Inflammatory macrophage treated with lipopolysaccharide for 4 hours (primary cell): Measurements from ENCODE around the gene DIAPH2.
"Not testable (repeated sequence)": the region's sequence is repeated elsewhere in the genome, so short reads cannot be mapped to it uniquely, and the experiment has no call there.

Source experiments
- DNase-seq: peaks from one replicate; pipeline ENCODE4 v3.0.0-alpha.2; 2020

The DIAPH2 gene

GRCh38 chrX:96684339-96685209 lies at the start of gene DIAPH2:
TSS of gene DIAPH2 (plus strand) at chrX:96684842.
- peak; percentile 86 for DNase-seq

DNA sequence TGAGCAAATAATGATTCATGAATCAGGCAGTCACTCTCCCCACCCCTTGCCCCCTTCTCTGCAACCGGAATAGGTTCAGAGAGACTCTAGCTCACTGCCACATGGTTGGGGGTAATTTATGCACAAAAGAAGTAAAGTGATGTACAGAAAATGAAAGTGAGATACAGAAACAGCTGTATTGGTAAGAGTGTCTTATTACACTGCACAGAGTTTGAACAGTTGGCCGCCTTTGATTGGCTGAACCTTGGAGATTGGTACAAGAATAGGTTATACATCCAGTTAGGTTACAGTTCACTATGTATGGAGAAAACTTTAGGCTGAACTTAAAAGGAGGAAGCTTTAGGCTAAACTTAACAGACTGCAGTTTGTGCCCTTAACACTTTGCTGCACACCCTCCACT lies 34.6 kb upstream of the DIAPH2 start:
- DNase-seq, result no peak

GRCh38 chrX:96655947-96656623 lies 28.6 kb upstream of the DIAPH2 start:
- no peak for DNase-seq

DNA sequence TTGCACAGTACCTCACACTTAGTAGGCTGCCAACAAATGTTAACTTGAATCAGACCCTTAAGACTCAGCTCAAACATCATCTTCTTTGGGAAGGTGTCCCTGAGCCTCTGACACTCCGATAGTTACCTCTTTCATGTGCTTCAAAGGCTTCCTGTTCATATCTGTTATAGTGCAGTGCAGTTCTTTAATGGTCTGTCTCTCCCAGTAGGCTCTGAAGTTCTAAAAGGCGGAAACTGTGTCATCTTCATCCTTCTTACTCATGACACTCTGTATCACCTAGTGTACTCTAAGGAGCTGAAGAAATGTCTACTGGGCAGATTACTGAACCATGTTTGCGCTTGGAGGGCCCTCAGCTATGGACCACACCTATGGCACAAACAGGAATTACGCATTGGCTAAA lies 2.1 kb upstream of the DIAPH2 start:
- no peak for DNase-seq

DNA sequence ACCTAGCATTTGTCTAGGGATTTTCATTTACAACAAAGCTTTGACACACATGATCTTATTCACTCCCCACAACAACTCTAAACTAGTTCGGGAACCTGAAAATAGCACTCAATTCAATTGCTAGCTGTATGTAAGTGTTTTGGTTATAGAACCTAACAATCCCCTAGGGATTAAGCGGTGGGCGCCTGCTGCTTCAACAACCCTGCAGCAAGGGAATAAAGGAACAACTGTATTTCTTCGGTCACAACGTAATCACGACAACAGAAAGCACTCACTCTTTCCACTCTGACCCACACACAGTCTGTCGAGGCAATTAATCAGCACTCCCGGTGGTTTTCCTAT lies 674 bp upstream of the DIAPH2 start:
- peak; percentile 1 for DNase-seq

DNA sequence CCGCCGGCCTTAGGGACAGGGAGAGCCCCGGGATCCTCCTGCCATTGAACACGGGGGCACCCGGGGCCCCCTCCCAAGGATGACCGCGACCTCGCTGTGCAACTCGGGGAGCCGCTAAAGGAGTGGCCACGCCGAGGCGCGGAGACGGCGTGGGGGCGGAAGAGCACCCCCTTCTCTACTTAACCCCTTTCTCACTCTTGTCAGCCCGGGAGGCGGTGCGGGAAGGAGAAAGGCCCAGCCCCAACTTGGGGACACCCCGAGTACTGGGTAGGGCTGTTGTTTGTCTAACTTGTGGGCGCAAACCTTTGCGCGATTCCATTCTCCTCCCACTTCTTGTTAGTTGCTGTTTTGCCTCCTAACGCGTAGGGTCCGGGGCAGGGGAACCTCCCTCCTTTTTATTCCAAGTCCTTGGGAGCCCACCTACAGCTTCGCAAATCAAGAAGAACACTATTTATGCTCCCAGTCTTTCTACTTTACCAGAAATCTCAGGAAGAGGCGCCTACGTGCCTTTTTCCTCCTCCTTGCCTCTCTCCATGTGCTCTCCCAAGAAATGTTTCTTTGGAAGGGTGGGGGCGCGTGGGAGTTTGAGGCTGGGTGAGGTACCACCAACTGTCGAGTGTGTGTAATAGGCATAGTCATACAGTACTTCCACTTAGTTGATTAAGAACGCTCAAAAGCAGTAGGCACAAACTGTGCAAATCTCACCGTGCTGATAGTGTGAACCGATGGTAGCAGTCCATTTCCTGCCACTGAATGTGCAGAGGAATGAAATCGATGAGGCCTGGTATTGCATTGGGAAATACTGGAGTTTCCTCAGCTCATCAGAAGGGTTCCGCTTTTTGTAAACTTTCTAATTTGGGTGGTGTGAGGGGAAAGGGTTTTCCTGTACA lies 813 bp downstream of the DIAPH2 start:
- DNase-seq, result peak; percentile 83

GRCh38 chrX:96687776-96688175 lies 3.1 kb downstream of the DIAPH2 start:
- no peak for DNase-seq

GRCh38 chrX:96688789-96689188 lies 4.1 kb downstream of the DIAPH2 start:
- no peak for DNase-seq

GRCh38 chrX:96689991-96690390 lies 5.3 kb downstream of the DIAPH2 start:
- DNase-seq, result no peak

- DNase-seq, result peak; percentile 43
These were observed 7.8 kb downstream of the DIAPH2 start for GRCh38 chrX:96692454-96692853.

- no peak for DNase-seq
These were observed 8.2 kb downstream of the DIAPH2 start for GRCh38 chrX:96692890-96693289.

DNA sequence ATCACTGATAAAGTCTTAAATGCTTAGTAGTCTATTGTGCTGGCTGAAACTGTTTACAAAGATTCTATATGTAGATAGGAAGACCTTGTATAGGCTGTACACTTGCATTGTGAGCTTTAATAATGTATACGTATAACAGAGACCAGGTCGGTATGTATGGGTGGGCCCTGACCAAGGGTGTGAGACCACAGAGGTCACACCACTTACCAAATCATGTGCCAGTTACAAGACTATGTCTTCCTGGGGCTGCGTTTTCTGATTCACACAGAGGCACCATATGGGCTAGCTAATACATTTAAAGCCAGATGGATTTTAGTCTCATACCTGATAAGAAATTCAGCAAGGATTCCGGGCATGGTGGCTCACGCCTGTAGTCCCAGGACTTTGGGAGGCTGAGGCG lies 8.8 kb downstream of the DIAPH2 start:
- no peak for DNase-seq

DNA sequence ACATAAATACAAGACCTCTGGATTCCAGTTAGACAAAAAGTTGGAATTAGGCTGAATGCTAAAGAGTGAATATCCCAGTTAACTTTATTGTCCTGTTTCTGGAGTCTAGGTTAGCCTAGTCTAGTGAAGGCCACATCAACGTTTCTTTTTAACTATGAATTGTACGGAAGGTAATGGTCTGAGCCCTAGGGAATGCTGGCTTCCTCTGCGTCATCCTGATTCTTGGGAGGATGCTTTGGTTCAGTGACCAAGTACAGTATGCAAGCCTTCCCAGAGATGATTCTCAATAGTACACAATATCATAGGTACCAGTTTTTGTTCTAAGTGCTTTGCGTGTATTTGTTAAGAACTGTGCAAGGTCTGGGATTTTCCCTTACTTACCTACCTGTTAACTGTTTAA lies 11.8 kb downstream of the DIAPH2 start:
- DNase-seq, result no peak

DNA sequence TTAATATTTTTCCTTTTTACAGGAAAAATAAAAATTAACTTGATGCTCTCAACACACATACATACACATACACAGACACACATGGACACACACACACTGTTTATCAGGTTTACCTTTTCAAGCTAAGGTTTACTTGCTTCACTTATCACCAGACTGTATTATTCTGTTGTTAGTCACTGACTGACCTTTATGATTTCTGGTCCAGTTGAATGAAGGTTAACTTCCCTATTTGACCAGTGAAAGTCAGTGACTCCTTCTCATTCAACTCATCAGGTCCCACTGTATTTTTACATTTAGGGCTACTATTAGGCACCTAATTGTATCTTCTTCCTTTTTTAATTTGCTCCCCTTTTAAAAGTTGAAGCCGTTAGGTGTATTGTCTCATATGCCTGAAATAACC lies 16.0 kb downstream of the DIAPH2 start:
- DNase-seq, result peak; percentile 15

- DNase-seq, result no peak
These were observed 18.7 kb downstream of the DIAPH2 start for GRCh38 chrX:96703379-96703778.

- no peak for DNase-seq
These were observed 19.2 kb downstream of the DIAPH2 start for GRCh38 chrX:96703816-96704215.

GRCh38 chrX:96704629-96705028 lies 20.0 kb downstream of the DIAPH2 start:
- no peak for DNase-seq

GRCh38 chrX:96705905-96706304 lies 21.3 kb downstream of the DIAPH2 start:
- DNase-seq, result no peak

- DNase-seq, result peak; percentile 20
These were observed 23.2 kb downstream of the DIAPH2 start for GRCh38 chrX:96707804-96708203.

DNA sequence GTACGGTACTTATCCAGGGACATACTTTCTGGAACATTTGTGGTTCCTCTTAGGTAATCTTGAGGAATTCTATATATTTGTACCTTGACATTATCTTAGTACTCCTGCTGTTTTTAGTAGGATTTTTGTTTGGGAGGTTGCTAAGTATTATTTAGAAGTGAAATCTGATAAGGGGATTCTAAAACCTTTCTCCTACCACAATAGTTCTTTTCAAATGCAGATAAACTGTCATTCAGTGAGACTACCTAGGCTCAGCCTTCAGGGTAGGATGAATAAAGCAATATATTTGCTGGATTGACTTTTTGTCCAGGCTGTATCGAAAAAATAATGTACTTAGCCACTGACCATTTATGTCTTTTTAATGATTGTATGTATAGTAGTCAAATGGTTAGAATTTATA lies 25.4 kb downstream of the DIAPH2 start:
- no peak for DNase-seq

DNA sequence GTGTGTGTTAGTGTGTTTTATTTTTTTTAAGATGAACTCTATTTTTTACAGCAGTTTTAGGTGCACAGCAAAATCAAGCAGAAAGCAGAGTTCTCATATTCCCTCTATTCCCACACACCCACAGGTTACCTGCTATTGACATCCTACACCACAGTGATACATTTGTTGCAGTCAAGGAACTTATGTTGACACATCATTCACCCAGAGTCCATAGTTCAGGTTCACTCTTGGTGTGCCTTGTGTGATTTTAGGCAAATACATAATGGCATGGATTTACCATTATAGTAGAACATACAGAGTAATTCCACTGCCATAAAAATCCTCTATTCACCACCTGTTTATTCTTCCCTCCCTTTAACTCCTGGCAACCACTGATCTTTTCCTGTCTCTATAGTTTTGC lies 28.7 kb downstream of the DIAPH2 start:
- DNase-seq, result no peak

- DNase-seq, result not testable (repeated sequence)
These were observed 29.8 kb downstream of the DIAPH2 start for GRCh38 chrX:96714393-96714792.

DNA sequence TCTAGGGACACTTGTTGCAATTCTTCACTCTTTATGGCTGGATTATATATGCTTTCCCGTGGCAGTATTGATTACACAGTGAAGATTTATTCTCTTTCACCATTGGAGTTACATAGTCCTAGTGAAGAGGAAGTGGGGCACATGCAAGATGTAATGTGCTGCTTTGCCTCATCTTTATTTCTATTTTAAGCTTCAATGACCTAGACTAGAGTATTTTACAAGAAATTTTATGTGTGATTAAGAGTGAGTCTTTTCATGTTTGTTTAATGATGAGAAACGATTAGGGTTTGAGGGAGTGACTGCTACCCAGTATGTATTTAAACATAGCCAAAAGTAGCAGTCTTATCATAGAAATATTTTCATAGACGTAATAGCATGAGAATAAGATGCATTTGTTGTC lies 30.8 kb downstream of the DIAPH2 start:
- peak; percentile 59 for DNase-seq
